Loucy (cell line): ENCODE results near the gene MEF2C.

Experiments used
- EZH2phosphoT487 ChIP-seq: fragments of 200-600 bp; IDR thresholded peaks from 2 replicates; pipeline ENCODE4 v1.6.1; 2018; ENCODE audit warnings: antibody characterized with exemption, mild to moderate bottlenecking, moderate library complexity, borderline replicate concordance
- TF ChIP-seq, protein P1 (sequence below): fragments of 200-600 bp; sonication (generic); conservative IDR thresholded peaks from 2 replicates; pipeline ENCODE4 v1.5.1; 2014; ENCODE audit warnings: mild to moderate bottlenecking, antibody characterized with exemption, low read length

DNA sequence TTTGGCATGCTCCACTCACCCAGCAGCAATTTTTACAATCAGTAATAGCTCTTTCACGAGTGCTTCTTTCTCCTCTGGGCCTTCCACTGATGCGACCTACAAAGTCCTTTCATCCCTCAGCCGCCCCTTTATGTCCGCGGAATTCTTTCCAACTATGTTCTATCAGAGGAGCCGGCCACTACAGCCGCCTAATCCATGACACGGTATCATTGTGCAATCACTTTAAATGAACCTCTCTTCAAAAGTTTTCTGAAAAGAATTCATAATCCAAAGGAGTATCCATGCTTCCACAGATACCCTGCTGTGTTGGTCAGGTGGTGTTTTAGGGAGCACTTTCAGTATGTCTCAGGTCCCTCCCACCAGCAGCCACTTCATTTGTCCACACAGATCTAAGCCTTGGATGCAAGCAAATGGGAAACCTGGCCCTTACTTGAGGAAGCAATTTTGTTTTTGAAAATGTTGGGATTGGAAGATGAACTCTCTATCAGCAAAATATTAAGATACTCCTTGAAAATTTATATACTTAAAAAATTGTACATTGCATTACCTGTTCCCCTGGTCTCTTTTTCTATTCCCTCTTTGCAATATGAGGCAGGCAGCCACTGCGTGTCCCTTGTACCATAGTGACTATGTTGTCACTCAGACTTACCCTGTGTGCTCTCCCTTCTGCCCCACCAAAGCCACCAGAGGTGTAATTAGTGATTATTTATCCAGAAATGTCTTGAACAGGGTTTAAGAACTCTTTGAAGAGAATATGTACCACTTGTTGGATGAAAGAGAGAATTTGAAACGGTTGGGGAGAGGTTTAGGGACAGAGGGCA is 12.9 kb upstream of the MEF2C start:
- TF ChIP-seq, protein P1, sequence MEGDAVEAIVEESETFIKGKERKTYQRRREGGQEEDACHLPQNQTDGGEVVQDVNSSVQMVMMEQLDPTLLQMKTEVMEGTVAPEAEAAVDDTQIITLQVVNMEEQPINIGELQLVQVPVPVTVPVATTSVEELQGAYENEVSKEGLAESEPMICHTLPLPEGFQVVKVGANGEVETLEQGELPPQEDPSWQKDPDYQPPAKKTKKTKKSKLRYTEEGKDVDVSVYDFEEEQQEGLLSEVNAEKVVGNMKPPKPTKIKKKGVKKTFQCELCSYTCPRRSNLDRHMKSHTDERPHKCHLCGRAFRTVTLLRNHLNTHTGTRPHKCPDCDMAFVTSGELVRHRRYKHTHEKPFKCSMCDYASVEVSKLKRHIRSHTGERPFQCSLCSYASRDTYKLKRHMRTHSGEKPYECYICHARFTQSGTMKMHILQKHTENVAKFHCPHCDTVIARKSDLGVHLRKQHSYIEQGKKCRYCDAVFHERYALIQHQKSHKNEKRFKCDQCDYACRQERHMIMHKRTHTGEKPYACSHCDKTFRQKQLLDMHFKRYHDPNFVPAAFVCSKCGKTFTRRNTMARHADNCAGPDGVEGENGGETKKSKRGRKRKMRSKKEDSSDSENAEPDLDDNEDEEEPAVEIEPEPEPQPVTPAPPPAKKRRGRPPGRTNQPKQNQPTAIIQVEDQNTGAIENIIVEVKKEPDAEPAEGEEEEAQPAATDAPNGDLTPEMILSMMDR, result no peak
- TF ChIP-seq EZH2phosphoT487, result no peak
